ENCODE measurements around the gene ASPSCR1.
A peak's percentile ranks its signal among the peaks of the same experiment; 100 is the strongest.

ASPSCR1 gene

DNA sequence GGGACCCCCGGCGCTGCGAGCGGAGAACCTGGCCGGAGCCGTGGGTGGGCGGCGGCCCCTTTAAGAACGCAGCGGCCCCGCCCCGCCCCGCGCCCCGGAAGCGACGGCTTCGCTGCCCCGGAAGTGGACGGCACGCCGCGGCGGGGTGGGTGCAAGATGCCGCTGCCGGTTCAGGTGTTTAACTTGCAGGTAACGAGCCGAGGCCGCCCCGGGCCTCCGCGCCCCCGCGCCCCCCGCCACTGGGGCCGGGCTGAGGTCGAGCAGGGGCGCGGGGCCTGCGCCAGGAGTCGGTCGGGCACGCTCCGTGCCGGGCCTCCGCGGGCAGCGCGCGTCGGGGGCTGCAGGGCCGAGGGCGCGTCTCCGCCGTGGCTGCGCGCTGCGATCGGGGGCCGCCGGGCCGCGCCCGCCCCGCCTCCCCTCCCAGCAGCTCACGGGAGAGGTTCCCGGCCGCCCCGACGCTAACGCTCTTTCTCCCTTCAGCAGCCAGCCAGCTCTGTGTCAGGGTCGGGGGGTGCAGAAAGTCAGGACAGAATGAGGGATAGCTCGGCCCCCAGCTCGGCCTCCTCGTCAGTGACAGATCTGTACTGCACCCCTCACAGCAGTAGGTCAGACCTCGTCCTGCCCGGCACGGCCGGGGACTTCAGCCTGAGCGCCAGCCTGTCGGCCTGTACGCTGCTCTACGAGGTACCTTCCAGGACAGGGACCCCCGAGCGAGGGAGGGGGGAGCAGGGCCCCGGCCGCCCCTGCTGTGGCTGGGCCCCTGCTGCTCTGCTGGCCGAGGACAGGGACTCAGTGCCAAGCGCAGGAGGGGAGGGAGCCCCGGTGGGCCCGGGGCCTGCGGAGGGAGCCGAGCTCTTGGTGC, 74.6 kb downstream of the ASPSCR1 start, which contains the start of the genes GPS1 and RFNG:
GPS1 (plus strand) TSS at position 123 of the 862 bp plus-strand sequence; CDS start at position 157, 34 bp downstream.
RFNG (minus strand) TSS at position 36 of the 862 bp plus-strand sequence. CDS start 45 bp downstream, outside the sequence.
- H3K27ac ChIP-seq = peak within 1 kb of the TSS; percentile 87
- TF ChIP-seq, protein P1, sequence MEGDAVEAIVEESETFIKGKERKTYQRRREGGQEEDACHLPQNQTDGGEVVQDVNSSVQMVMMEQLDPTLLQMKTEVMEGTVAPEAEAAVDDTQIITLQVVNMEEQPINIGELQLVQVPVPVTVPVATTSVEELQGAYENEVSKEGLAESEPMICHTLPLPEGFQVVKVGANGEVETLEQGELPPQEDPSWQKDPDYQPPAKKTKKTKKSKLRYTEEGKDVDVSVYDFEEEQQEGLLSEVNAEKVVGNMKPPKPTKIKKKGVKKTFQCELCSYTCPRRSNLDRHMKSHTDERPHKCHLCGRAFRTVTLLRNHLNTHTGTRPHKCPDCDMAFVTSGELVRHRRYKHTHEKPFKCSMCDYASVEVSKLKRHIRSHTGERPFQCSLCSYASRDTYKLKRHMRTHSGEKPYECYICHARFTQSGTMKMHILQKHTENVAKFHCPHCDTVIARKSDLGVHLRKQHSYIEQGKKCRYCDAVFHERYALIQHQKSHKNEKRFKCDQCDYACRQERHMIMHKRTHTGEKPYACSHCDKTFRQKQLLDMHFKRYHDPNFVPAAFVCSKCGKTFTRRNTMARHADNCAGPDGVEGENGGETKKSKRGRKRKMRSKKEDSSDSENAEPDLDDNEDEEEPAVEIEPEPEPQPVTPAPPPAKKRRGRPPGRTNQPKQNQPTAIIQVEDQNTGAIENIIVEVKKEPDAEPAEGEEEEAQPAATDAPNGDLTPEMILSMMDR (conservative IDR thresholded peaks at IDR 0.05) = no peak

- H3K27ac ChIP-seq = peak overlapping the region; percentile 87
- TF ChIP-seq, protein P1 (conservative IDR thresholded peaks at IDR 0.05) = no peak
These were observed 75.2 kb downstream of the ASPSCR1 start for GRCh38 chr17:82052638-82053059.

- TF ChIP-seq, protein P1 (conservative IDR thresholded peaks at IDR 0.05) = no peak
- peak overlapping the region; percentile 87; the same call in 1 of the 2 replicates for H3K27ac ChIP-seq
These were observed 75.7 kb downstream of the ASPSCR1 start for GRCh38 chr17:82053130-82053529.

DNA sequence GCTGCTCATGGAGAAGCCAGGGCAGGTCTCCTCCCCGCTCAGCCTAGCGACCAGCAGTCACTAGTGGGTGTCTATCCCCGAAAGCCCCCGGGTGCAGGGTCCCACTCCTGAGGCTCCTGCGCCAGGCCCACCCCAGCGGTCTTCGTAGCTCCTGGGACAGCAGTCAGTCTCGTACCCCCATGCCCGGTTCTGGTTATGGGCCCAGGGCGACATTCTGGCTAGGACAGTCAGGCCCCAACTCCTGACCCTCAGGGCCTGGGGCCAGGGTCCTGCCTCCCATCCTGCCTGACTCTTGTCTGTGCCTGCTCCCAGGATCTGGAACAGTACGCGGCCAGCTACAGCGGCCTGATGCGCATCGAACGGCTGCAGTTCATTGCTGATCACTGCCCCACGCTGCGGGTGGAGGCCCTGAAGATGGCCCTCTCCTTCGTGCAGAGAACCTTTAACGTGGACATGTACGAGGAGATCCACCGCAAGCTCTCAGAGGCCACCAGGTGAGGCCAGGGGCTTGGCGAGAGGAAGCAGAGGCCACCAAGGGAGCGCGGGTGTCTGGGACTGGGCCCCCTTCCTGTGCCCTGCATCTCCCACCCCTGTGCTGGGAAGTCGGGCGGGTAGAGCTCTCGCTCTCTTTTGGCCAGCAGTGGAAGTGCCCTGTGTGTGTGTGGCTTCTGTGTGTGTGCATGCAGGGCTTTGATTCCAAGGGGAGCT, 76.3 kb downstream of the ASPSCR1 start:
- H3K27ac ChIP-seq = peak overlapping the region; percentile 1
- TF ChIP-seq, protein P1 (conservative IDR thresholded peaks at IDR 0.05) = no peak

- H3K27ac ChIP-seq = peak overlapping the region; percentile 1; the same call in 1 of the 2 replicates
- TF ChIP-seq, protein P1 (conservative IDR thresholded peaks at IDR 0.05) = no peak
These were observed 77.1 kb downstream of the ASPSCR1 start for GRCh38 chr17:82054351-82055022.

DNA sequence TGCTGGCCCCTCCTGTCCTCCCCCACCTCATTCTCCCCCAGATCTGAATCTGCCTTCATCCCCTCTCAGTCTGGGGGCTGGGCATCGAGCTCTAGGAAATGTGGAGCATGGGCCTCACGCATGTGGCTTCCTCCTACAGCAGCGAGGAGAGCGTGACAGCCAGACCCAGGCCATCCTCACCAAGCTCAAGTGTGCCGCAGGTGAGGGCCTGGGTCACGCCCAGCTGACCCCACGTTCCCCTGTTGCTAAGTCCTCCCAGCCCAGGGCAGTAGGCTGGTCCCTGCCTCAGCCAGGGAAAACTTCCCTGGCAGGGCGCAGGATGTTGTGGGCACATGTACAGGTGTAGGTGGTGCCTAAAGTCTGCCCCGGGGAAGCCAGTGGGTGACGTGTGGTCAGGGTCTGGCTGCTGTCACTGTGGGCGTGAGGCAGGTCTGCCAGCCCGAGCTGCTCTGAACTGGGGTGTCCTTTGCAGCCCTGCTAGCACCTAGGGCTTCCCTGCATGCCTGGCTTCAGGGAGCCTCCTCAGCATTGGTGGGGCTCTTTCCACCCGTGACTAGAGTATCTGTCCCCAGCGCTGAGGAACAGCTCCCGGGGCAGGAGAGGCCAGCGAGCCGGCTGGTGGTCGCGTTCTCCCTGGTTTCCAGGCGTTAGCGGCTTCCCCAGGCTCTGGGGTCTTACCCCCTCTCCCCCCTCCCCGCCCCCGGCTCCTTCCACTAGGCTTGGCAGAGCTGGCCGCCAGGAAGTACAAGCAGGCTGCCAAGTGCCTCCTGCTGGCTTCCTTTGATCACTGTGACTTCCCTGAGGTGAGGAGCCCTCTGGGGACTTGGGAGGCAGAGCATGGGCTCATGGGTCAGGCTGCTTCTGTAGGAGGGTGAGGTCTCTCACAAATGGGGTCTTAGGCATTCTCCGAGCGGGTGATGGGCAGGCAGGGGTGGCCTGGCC, 77.9 kb downstream of the ASPSCR1 start:
- TF ChIP-seq, protein P1 (conservative IDR thresholded peaks at IDR 0.05) = no peak
- peak overlapping the region; percentile 95 for H3K27ac ChIP-seq
